GM19463 (cell line): ENCODE data around the gene CARNS1.
"Not testable (repeated sequence)": the region's sequence is repeated elsewhere in the genome, so short reads cannot be mapped to it uniquely, and the experiment has no call there.

Experiments
- ATAC-seq: cut with Tn5 transposase; IDR thresholded peaks from one replicate; pipeline ENCODE4 v1.9.1; 2021; ENCODE audit warnings: mild to moderate bottlenecking, moderate library complexity; ENCODE audit not compliant: unreplicated experiment

Gene CARNS1

GRCh38 chr11:67427364-67427859, 11.9 kb downstream of the CARNS1 start:
- not testable (repeated sequence) for ATAC-seq

- ATAC-seq: peak; percentile 81
Observed at GRCh38 chr11:67428052-67429001, 12.8 kb downstream of the CARNS1 start, which contains the start of gene RPS6KB2. Gene RPS6KB2, plus strand, starts transcription at chr11:67428494. Its CDS starts 52 bp downstream, at chr11:67428546.

DNA sequence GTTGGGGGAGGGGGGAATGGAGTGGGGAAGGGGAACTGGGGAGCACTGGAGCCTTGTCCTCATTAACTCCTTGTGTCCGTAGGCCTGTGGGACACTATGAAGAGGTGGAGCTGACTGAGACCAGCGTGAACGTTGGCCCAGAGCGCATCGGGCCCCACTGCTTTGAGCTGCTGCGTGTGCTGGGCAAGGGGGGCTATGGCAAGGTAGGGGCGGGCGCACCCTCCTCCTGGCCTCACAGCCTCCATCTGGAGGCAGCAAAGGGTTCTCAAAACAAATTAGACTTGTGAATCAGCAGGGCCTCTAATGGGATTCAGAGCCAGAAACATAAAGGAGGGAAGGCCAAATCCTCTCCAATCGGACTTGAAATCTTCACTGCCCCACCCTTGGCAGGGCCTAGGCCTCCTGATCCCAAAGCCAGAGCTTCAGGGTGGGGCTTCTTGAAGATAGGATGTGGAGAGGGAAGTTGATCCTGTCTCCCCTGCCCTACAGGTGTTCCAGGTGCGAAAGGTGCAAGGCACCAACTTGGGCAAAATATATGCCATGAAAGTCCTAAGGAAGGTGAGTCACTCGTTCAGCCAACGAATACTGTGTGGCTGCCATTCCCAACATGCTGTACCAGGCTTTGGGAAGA, 13.7 kb downstream of the CARNS1 start:
- ATAC-seq: no peak

DNA sequence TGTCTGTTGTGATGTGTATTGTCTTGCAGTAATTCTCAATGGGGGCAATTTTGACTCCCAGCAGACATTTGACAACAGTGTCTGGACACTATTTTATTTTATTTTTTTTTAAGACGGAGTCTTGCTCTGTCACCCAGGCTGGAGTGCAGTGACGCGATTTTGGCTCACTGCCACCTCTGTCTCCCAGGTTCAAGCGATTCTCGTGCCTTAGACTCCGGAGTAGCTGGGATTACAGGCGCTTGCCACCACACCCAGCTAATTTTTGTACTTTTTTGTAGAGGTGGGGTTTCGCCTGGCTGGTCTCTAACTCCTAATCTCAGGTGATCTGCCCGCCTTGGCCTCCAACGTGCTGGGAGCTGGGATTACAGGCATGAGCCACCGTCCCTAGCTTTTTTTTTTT, 14.2 kb downstream of the CARNS1 start:
- no peak for ATAC-seq

DNA sequence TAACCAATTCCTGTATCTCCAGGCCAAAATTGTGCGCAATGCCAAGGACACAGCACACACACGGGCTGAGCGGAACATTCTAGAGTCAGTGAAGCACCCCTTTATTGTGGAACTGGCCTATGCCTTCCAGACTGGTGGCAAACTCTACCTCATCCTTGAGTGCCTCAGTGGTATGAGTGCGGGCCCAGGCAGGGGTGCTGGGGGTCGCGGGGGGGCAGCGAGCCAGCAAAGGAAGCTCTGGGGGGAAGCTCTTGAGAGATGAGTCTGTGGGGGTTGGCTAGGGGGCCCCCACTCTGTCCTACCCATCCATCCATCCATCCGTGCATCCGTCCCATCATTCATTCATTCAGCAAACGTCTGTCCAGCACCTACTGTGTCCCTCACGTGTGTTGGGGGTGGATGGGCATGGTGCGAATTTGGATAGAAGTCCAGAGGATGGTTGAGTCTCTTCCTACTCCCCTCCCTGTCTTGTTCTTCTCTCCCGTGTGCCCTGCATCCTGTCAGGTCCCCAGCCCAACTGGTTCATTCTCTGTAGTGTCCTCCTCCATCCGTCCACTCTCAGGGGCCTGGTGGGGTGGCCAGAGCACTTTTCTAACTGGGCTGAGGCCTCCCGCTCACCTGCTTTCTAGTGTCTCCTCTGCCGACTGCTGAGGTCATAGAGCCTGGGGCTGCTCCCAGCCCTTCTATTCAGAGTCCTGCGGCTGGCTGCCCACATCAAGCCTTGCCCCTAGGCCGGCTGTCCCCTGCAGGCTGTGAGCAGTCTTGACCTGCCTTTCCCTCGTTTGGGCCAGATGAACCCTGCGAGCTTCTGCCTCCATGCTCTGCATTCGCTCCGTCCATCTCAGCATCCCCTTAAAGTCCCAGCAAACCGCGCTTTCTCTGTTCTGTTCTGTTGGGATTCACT, 16.1 kb downstream of the CARNS1 start:
- no peak for ATAC-seq

DNA sequence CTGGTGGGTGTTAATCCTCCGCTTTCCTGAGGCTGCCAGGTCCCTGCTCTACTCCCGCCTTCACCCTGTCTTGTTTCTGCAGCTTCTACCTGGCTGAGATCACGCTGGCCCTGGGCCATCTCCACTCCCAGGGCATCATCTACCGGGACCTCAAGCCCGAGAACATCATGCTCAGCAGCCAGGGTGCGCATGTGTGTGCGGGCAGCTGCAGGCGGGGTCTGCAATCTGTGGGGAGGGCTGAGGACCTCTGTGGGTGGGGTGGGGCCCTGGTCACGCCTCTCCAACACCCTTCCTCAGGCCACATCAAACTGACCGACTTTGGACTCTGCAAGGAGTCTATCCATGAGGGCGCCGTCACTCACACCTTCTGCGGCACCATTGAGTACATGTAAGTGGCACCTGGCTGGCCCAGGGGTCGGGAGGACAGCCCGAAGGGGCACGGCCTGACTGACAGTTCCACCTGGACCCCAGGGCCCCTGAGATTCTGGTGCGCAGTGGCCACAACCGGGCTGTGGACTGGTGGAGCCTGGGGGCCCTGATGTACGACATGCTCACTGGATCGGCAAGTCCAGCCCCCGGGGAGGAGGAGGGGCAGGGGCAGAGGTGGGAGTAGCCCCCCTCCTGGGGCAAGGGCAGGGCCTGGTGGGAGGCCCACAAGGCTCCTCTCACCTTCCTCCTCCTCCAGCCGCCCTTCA, 17.3 kb downstream of the CARNS1 start:
- ATAC-seq: no peak

- no peak for ATAC-seq
Observed at GRCh38 chr11:67433536-67434394, 18.3 kb downstream of the CARNS1 start.

GRCh38 chr11:67434395-67434881, 19.0 kb downstream of the CARNS1 start:
- ATAC-seq: no peak

GRCh38 chr11:67435031-67435726, 19.7 kb downstream of the CARNS1 start:
- no peak for ATAC-seq

GRCh38 chr11:67435727-67436458, 20.4 kb downstream of the CARNS1 start:
- no peak for ATAC-seq

- ATAC-seq: peak; percentile 55
Observed at GRCh38 chr11:67436459-67437081, 21.1 kb downstream of the CARNS1 start.

- peak; percentile 32 for ATAC-seq
Observed at GRCh38 chr11:67437082-67437808, 21.8 kb downstream of the CARNS1 start, which contains the start of gene PTPRCAP. Gene PTPRCAP, minus strand, starts transcription at chr11:67437682. Its CDS starts 63 bp downstream, at chr11:67437619.

GRCh38 chr11:67437809-67438157, 22.3 kb downstream of the CARNS1 start:
- no peak for ATAC-seq

- no peak for ATAC-seq
Observed at GRCh38 chr11:67438158-67438902, 22.9 kb downstream of the CARNS1 start.

GRCh38 chr11:67439321-67440228, 24.1 kb downstream of the CARNS1 start:
- no peak for ATAC-seq
